GM12878 (cell line): ENCODE data around the gene RTP1. TPM values are rescaled to one million over a fixed set of nuclear protein-coding genes. Genes with fewer than 3 reads are reported as not detected.
"Not testable (repeated sequence)": the region's sequence is repeated elsewhere in the genome, so short reads cannot be mapped to it uniquely, and the experiment has no call there.

Experiments
- ATAC-seq: fragments of 200-7000 bp; cut with Tn5 transposase; 3 replicates; pipeline ENCODE4 v1.9.1; 2020; ENCODE audit warnings: mild to moderate bottlenecking, moderate library complexity
- BruUV-seq: library from RNA; stranded (reverse); fragments of 400-500 nt; replicated peaks from 2 replicates; lab custom pipeline; 2021; lab: Mats Ljungman, UMichigan
- CTCF ChIA-PET: fragments of 300-600 bp; sonication (Branson Sonifier 250); formaldehyde crosslinking; extraction: SDS; loops from one replicate; lab custom pipeline; 2021; ENCODE audit warnings: inconsistent platforms; lab: Yijun Ruan, JAX
- POLR2A ChIA-PET: fragments of 350-600 bp; formaldehyde crosslinking; extraction: SDS; loops from one replicate; lab custom pipeline; 2021; ENCODE audit warnings: inconsistent platforms; lab: Charles Lee
- RAD21 ChIA-PET: fragments of 300-600 bp; sonication (Branson Sonifier 250); formaldehyde crosslinking; loops from one replicate; lab custom pipeline; 2023; ENCODE audit warnings: antibody characterized with exemption; ENCODE audit not compliant: unreplicated experiment; lab: Charles Lee
- SMC1A ChIA-PET: fragments of 300-600 bp; sonication (Branson Sonifier 250); formaldehyde crosslinking; loops from one replicate; lab custom pipeline; 2023; ENCODE audit not compliant: unreplicated experiment, uncharacterized antibody; lab: Charles Lee
- DNase-seq: peaks from one replicate; pipeline ENCODE4 v3.0.0-alpha.2; 2011; ENCODE audit warnings: low read depth, low spot score
- FAIRE-seq: peaks from 3 replicates; lab custom pipeline; 2011; peaks lifted over from hg19 to GRCh38; lab: Jason Lieb, UNC
- H2AFZ ChIP-seq: 2 replicates; pipeline ENCODE4 v1.6.0; 2011; ENCODE audit warnings: low read depth, low read length, control low read depth; ENCODE audit not compliant: control insufficient read depth
- H3K27ac ChIP-seq: 2 replicates; pipeline ENCODE4 v1.5.1; 2011; ENCODE audit warnings: control low read depth; ENCODE audit not compliant: control insufficient read depth, insufficient read depth
- H3K27me3 ChIP-seq, 2 experiments: replicated peaks in 1 of 2; 2 replicates each; pipeline versions ENCODE4 v1.6.0 to v1.6.1; 2011; ENCODE audit warnings: low read length in 1 of 2; ENCODE audit not compliant: control insufficient read depth in 2 of 2, insufficient read depth in 2 of 2
- H3K36me3 ChIP-seq, 2 experiments: 2 replicates each; pipeline ENCODE4 v1.5.1; 2011; ENCODE audit warnings: low read length in 1 of 2; ENCODE audit not compliant: control insufficient read depth in 2 of 2, insufficient read depth in 2 of 2
- H3K4me1 ChIP-seq: 2 replicates; pipeline ENCODE4 v1.6.1; 2011; ENCODE audit warnings: mild to moderate bottlenecking, low read length, moderate library complexity, mixed read lengths; ENCODE audit not compliant: control insufficient read depth, insufficient read depth
- H3K4me2 ChIP-seq: 2 replicates; pipeline ENCODE4 v1.6.0; 2011; ENCODE audit warnings: control low read depth; ENCODE audit not compliant: control insufficient read depth, insufficient read depth
- H3K4me3 ChIP-seq: fragments of 200-600 bp; sonication (generic); 2 replicates; pipeline ENCODE4 v1.5.1; 2016
- H3K79me2 ChIP-seq: 2 replicates; pipeline ENCODE4 v1.6.0; 2011; ENCODE audit warnings: low read length; ENCODE audit not compliant: control insufficient read depth, insufficient read depth
- H3K9ac ChIP-seq: 2 replicates; pipeline ENCODE4 v1.8.0; 2011; ENCODE audit warnings: low read length, control low read depth, mixed read lengths; ENCODE audit not compliant: control insufficient read depth, insufficient read depth
- H3K9me3 ChIP-seq: replicated peaks from 3 replicates; pipeline ENCODE4 v1.5.1; 2011; ENCODE audit warnings: mild to moderate bottlenecking, low read length; ENCODE audit not compliant: control insufficient read depth, insufficient read depth
- H4K20me1 ChIP-seq: 2 replicates; pipeline ENCODE4 v1.6.0; 2011; ENCODE audit not compliant: control insufficient read depth, insufficient read depth
- BCL3 ChIP-seq: IDR thresholded peaks from 2 replicates; pipeline ENCODE4 v1.6.1; 2011; ENCODE audit warnings: borderline replicate concordance, low read depth, mild to moderate bottlenecking, moderate library complexity, low read length; ENCODE audit not compliant: insufficient read depth, poor library complexity, severe bottlenecking
- BHLHE40 ChIP-seq, 2 experiments: fragments of 450-650 bp in 1 of 2; IDR thresholded peaks; 2 replicates each; pipeline ENCODE4 v1.6.1; 2011 to 2017; ENCODE audit warnings: low read depth in 2 of 2, borderline replicate concordance in 1 of 2, improper control_type of control experiment in 1 of 2, low read length in 1 of 2, mild to moderate bottlenecking in 1 of 2
- IKZF2 ChIP-seq, 2 experiments: fragments of 450-650 bp; IDR thresholded peaks; 2 replicates each; pipeline ENCODE4 v1.6.1; 2017; ENCODE audit warnings: mild to moderate bottlenecking in 2 of 2, moderate library complexity in 2 of 2
- LARP7 ChIP-seq: fragments of 450-650 bp; IDR thresholded peaks from 2 replicates; pipeline ENCODE4 v1.6.1; 2017; ENCODE audit warnings: mild to moderate bottlenecking
- MYC ChIP-seq: IDR thresholded peaks from 2 replicates; pipeline ENCODE4 v1.6.1; 2011; ENCODE audit warnings: mild to moderate bottlenecking, low read length, moderate library complexity, inconsistent platforms; ENCODE audit not compliant: insufficient read depth, insufficient replicate concordance, insufficient read length, severe bottlenecking
- NFIC ChIP-seq: IDR thresholded peaks from 2 replicates; pipeline ENCODE4 v1.6.1; 2012; ENCODE audit warnings: low read depth, mild to moderate bottlenecking, inconsistent platforms, low read length, moderate library complexity
- RELB ChIP-seq: fragments of 450-650 bp; IDR thresholded peaks from 2 replicates; pipeline ENCODE4 v1.6.1; 2017; ENCODE audit warnings: low read depth, mild to moderate bottlenecking, moderate library complexity
- TARDBP ChIP-seq: IDR thresholded peaks from 2 replicates; pipeline ENCODE4 v1.6.1; 2016; ENCODE audit warnings: borderline replicate concordance
- ZBTB40 ChIP-seq: fragments of 450-650 bp; IDR thresholded peaks from 2 replicates; pipeline ENCODE4 v1.6.1; 2016; ENCODE audit warnings: mild to moderate bottlenecking, moderate library complexity, borderline replicate concordance
- WGBS: methylation state at CpG from one replicate; pipeline ENCODE4 v1.1.6; 2016; ENCODE audit warnings: low lambda C conversion rate; ENCODE audit not compliant: insufficient replicate concordance, insufficient coverage; ENCODE audit errors: missing lambda C conversion rate; 5-methylcytosine and 5-hydroxymethylcytosine counted together
- in situ Hi-C: fragments of 300-500 bp; cut with MboI; formaldehyde crosslinking; loops from 9 replicates; pipeline ENCODE4 v1.14.3; 2018; ENCODE audit warnings: mixed read lengths
- intact Hi-C: fragments of 100-400 bp; cut with micrococcal nuclease; formaldehyde crosslinking; loops from one replicate; pipeline ENCODE4 v1.14.2; 2022; ENCODE audit not compliant: unreplicated experiment
- polyA plus RNA-seq, 11 experiments: library from polyadenylated mRNA; depleted of rRNA in 4 of 11; unstranded in 6 of 11; stranded (reverse) in 5 of 11; fragments of >200 nt; fragmentation: Nextera tagmentation in 4 of 11; fragmentation: Illumina TruSeq in 1 of 11; extraction: Ambion mirVana in 4 of 11; extraction: Trizol in 1 of 11; gene quantifications; 1 replicate in 1 of 11; 2 replicates in 10 of 11; pipeline versions ENCODE4 v1.2.1 to v1.2.3, GENCODE V29; 2011 to 2016; ENCODE audit warnings: inconsistent platforms in 2 of 11, missing spikeins in 2 of 11, low read depth in 1 of 11
- total RNA-seq, 4 experiments: library from RNA; depleted of rRNA in 3 of 4; stranded (reverse); fragments of >200 nt in 3 of 4; fragmentation: Illumina TruSeq in 1 of 4; extraction: Trizol in 1 of 4; gene quantifications; 2 replicates each; pipeline versions ENCODE4 v1.2.1 to v1.2.3, GENCODE V29; 2013 to 2021

RTP1 gene
- total and polyA plus RNA-seq, 10 of the 15 experiments (the other 5 are each of a cell fraction or from before 2014, with no cell fraction given): not detected

- SMC1A ChIA-PET: interaction anchor here (0.8 to 1.1 kb wide), 2 partner anchors 162 to 290 kb away, joined by 3 read pairs; no protein-coding TSS in a partner anchor
- BruUV-seq, POLR2A ChIA-PET, ATAC-seq, H3K27ac ChIP-seq, H3K9ac ChIP-seq, H3K36me3 ChIP-seq, H3K79me2 ChIP-seq, H3K4me1 ChIP-seq, DNase-seq, H4K20me1 ChIP-seq, FAIRE-seq, H3K4me3 ChIP-seq, in situ Hi-C loops, H3K4me2 ChIP-seq, H3K9me3 ChIP-seq, H2AFZ ChIP-seq, intact Hi-C loops, H3K27me3 ChIP-seq: not testable (repeated sequence)
- WGBS: 68% methylated on average over 5 of the region's 5 CpGs
- CTCF ChIA-PET: interaction anchor here (1.7 kb wide), 1 partner anchor 58 kb away, joined by 5 read pairs; no protein-coding TSS in a partner anchor
- RAD21 ChIA-PET: interaction anchor here (0.7 kb wide), 1 partner anchor 31 kb away, joined by 3 read pairs; no protein-coding TSS in a partner anchor
Measured at GRCh38 chr3:187170911-187171310, 26.4 kb upstream of the RTP1 start.

GRCh38 chr3:187172929-187173328 is 24.4 kb upstream of the RTP1 start:
- Histone ChIP-seq H3K4me3 (no peak overlapping the region), H3K27me3 (no peaks in the 10 kb centered on the region; a peak in 1 of 4 replicates), H3K27ac (no peak overlapping the region), H3K36me3 (no peaks in the 10 kb centered on the region), H3K79me2 (no peaks in the 10 kb centered on the region), H3K4me1 (no peaks in the 10 kb centered on the region), H2AFZ (no peak overlapping the region), H3K9me3 (no peaks in the 10 kb centered on the region), H3K4me2 (no peak overlapping the region), H4K20me1 (no peaks in the 10 kb centered on the region), H3K9ac (no peak overlapping the region)
- POLR2A ChIA-PET: no interaction called here
- in situ Hi-C loops (no loop called here), intact Hi-C loops (no loop called here)
- CTCF ChIA-PET: interaction anchor here (2.1 kb wide), 1 partner anchor 8 kb away, joined by 7 read pairs; no protein-coding TSS in a partner anchor
- no TSS peak for BruUV-seq
- ATAC-seq (no peak), DNase-seq (no peak), FAIRE-seq (no peak)
- RAD21 ChIA-PET: no interaction called here
- WGBS: 58% methylated on average over 2 of the region's 2 CpGs
- SMC1A ChIA-PET: no interaction called here
- TF ChIP-seq RELB (no peak), BCL3 (no peak), BHLHE40 (IDR thresholded peaks at IDR 0.05; ENCODE audit: borderline replicate concordance in 1 of 2, low read depth in 2 of 2, low read length in 1 of 2) (no peak), NFIC (no peak), LARP7 (no peak), MYC (no peak), TARDBP (no peak), IKZF2 (IDR thresholded peaks at IDR 0.05) (no peak), ZBTB40 (no peak)
